ENCODE measurements around the gene FARS2. TPM values are rescaled to one million over a fixed set of nuclear protein-coding genes. Genes with fewer than 3 reads are reported as not detected.
"Not testable (repeated sequence)": the region's sequence is repeated elsewhere in the genome, so short reads cannot be mapped to it uniquely, and the experiment has no call there.

The FARS2 gene
- total and polyA plus RNA-seq, 10 donors = 9.0 to 27.4 (median 19.8) TPM

- Histone ChIP-seq H3K36me3 (no peaks in the 10 kb centered on the region), H3K27ac (no peak overlapping the region), H3K4me1 (no peaks in the 10 kb centered on the region), H3K4me3 (no peak overlapping the region), H3K9me3 (peaks cover 0 to 10% (median 4%) of the 10 kb centered on the region in 8 donors), H3K27me3 (replicated peaks in 1 of 7) (no peaks in the 10 kb centered on the region)
- TF ChIP-seq POLR2A (IDR thresholded peaks at IDR 0.05) (no peak), CTCF (IDR thresholded peaks at IDR 0.05 in 8 of 11, conservative IDR thresholded peaks at IDR 0.05 in 3 of 11) (no peak), POLR2AphosphoS5 (IDR thresholded peaks at IDR 0.05) (no peak)
- 75 to 92% (median 88%) methylated on average over 4 of the region's 4 CpGs for WGBS, 5 donors
- DNase-seq = no peak
- intact Hi-C loops (cut with DNase I; ENCODE audit: low total_unique reads) = no loop called here
Measured at GRCh38 chr6:5563086-5563485, 301.8 kb downstream of the FARS2 start.

GRCh38 chr6:5564746-5565145 is 303.4 kb downstream of the FARS2 start:
- H3K36me3 ChIP-seq; H3K27me3 ChIP-seq (replicated peaks in 1 of 7); H3K27ac ChIP-seq; H3K4me3 ChIP-seq; H3K4me1 ChIP-seq; DNase-seq; intact Hi-C loops (cut with DNase I; ENCODE audit: low total_unique reads): not testable (repeated sequence)
- 74 to 82% (median 81%) methylated on average over 3 of the region's 3 CpGs for WGBS, 5 donors
- H3K9me3 ChIP-seq = peaks cover 0 to 10% (median 4%) of the 10 kb centered on the region in 8 donors

GRCh38 chr6:5565971-5566370 is 304.7 kb downstream of the FARS2 start:
- no peak overlapping the region for H3K27ac ChIP-seq
- H3K4me1 ChIP-seq = no peaks in the 10 kb centered on the region
- no peaks in the 10 kb centered on the region for H3K36me3 ChIP-seq
- no peaks in the 10 kb centered on the region for H3K27me3 ChIP-seq (replicated peaks in 1 of 7)
- peaks cover 0 to 10% (median 4%) of the 10 kb centered on the region in 8 donors for H3K9me3 ChIP-seq
- intact Hi-C loops (cut with DNase I; ENCODE audit: low total_unique reads) = no loop called here
- TF ChIP-seq POLR2A (IDR thresholded peaks at IDR 0.05) = no peak
- no peak for TF ChIP-seq CTCF (IDR thresholded peaks at IDR 0.05 in 8 of 11, conservative IDR thresholded peaks at IDR 0.05 in 3 of 11)
- TF ChIP-seq POLR2AphosphoS5 (IDR thresholded peaks at IDR 0.05) = no peak
- no peak overlapping the region for H3K4me3 ChIP-seq
- WGBS, 5 donors = 93 to 98% (median 95%) methylated on average over 3 of the region's 3 CpGs
- no peak for DNase-seq

GRCh38 chr6:5566718-5567117 is 305.4 kb downstream of the FARS2 start:
- H3K4me3 ChIP-seq = no peak overlapping the region
- no peaks in the 10 kb centered on the region for H3K27me3 ChIP-seq (replicated peaks in 1 of 7)
- H3K27ac ChIP-seq = no peak overlapping the region
- no peak for DNase-seq
- no peak for TF ChIP-seq POLR2A (IDR thresholded peaks at IDR 0.05)
- H3K9me3 ChIP-seq = peaks cover 0 to 11% (median 4%) of the 10 kb centered on the region in 8 donors
- intact Hi-C loops (cut with DNase I; ENCODE audit: low total_unique reads) = no loop called here
- 83 to 93% (median 85%) methylated on average over 4 of the region's 4 CpGs for WGBS, 5 donors
- H3K4me1 ChIP-seq = no peaks in the 10 kb centered on the region
- H3K36me3 ChIP-seq = no peaks in the 10 kb centered on the region

- no peak for TF ChIP-seq POLR2AphosphoS5 (IDR thresholded peaks at IDR 0.05)
- TF ChIP-seq POLR2A (IDR thresholded peaks at IDR 0.05) = no peak
- no peak for TF ChIP-seq CTCF (IDR thresholded peaks at IDR 0.05 in 8 of 11, conservative IDR thresholded peaks at IDR 0.05 in 3 of 11)
- WGBS, 5 donors = 66 to 81% (median 76%) methylated on average over 3 of the region's 3 CpGs
- intact Hi-C loops (cut with DNase I; ENCODE audit: low total_unique reads) = no loop called here
- Histone ChIP-seq H3K4me3 (no peak overlapping the region), H3K9me3 (peaks cover 0 to 14% (median 4%) of the 10 kb centered on the region in 8 donors), H3K27me3 (replicated peaks in 1 of 7) (no peaks in the 10 kb centered on the region), H3K36me3 (no peaks in the 10 kb centered on the region), H3K4me1 (no peaks in the 10 kb centered on the region), H3K27ac (no peak overlapping the region)
- no peak for DNase-seq
Measured at GRCh38 chr6:5567352-5567751, 306.0 kb downstream of the FARS2 start.

Data from spleen (tissue), 11 donors.